HG03469 (cell line): ENCODE data around the gene STAC2.
"Not testable (repeated sequence)": the region's sequence is repeated elsewhere in the genome, so short reads cannot be mapped to it uniquely, and the experiment has no call there.

Experiments
- ATAC-seq: cut with Tn5 transposase; IDR thresholded peaks from one replicate; pipeline ENCODE4 v1.9.1; 2021; ENCODE audit warnings: mild to moderate bottlenecking, moderate library complexity, moderate number of reproducible peaks; ENCODE audit not compliant: unreplicated experiment

The STAC2 gene

DNA sequence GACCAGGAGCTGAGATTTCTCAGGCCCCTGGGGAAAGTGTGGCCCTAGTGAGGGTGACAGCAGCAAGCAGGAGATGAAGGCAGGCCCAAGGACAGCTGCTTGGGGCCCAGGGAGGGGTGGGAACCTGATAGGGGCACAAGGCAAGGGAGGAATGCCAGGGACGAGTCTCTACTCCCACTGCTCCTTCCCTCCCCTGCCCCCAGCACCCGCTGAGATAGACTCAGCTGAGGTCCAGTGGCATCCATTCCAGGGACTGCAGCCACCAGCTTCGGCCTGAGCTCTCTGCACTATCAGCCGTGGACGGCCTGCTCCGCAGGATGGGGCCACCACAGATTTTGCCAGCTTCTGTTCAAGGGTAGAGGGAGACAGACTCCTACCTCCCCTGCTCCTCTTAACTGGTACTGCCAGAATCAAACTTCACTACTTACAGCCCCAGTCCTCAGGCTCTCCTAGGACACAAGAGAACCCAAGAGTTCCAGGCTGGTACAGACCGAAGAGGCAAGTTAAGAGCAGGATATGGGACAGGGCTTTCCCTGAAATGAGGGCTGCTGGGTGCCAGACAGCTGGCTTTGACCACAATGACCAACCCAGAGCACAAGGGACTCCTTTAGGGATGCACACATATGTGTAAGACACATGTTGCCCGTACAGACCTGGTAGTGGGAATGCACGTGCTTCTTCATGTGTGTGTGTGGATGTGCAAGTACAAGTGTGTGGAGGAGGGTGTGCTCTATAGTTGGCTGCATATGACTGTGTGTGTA, 33.8 kb downstream of the STAC2 start:
- ATAC-seq: no peak

DNA sequence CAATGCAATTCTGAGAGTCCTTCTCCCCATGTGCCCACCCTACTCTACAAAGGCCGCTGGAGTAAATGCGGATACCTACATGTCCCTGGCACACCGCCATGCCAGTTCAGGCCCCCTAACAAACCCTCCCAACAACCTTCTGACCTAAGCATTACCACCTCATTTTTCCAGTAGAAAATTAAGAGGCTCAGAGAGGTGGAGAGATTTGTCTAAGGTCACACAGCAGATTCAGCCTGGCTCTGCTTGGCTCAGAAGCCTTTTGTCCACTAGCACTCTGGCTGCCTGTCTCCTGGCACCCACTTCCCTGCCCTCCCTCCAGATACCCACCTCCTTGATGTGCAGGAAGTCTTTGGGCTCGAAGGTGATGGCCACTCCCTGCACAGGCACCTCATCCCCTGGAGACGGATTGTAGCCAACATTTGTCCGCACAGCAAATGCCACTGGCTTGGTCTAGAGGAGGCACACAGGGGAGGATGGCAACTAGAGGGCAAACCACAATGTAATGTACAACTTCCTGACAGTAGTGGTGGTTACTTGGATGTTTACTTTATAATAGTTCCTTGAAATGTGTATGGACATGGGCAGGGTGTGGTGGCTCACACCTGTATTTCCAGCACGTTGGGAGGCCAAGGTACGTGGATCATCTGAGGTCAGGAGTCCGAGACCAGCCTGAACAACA, 38.5 kb downstream of the STAC2 start:
- no peak for ATAC-seq

DNA sequence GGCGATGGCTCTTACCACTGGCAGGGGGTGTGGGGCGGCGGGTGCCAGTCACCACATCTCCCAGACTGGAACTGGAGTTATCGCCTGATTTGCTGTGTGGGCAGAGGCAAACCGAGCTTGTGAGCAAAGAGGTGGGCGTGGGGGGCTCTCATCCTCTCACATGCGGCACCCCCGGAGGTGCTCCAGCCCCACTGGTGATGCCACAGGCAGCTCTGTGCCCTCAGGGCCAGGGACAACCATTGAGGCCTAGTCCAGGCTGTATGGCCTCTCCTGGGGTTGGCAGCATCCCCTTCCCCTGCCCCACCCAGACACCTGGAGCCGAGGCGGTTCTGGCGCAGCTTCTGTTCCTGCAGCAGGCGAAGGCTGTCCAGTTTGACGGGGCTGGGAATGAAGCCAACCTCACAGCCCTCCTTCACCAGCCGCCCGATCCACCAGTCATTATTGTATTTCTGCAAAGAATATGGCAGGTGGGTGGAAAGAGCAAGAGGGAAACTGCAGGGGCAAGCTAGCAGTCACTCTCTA, 39.2 kb downstream of the STAC2 start:
- ATAC-seq: no peak

DNA sequence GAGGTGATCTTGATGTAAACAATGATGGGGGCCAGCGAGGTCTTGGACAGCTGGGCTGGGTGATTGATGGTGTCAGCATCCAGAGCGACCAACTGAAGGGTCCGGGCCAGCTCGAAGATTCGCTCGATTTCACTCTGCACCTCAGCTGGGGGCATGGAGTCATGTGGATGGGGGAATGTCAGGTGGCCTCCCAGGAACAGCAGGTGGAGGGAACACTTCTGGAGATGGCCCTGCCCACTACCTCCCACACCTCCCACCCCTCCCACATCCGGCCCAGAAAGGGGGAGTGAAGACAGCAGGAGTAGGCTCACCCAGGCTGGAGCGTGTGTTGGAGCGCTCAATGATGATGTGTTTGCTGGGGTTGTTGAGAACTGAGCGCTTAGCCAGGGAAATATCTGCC, 42.0 kb downstream of the STAC2 start:
- ATAC-seq: no peak

DNA sequence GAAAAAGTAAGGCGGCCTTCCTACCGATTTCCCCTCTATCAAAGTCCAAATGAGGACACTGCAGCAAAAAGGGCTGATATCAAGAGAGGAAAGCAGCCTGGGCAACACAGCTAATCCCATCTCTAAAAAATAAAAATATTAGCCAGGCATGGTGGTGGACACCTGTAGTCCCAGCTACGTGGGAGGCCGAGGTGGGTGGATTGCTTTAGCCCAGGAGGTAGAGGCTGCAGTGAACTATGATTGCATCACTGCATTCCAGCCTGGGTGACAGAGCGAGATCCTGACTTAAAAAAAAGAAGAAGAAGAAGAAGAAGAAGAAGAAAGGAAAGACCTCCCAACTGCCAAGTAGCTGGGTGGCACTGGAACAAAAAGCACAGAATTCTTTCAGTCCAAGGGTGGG, 42.7 kb downstream of the STAC2 start:
- ATAC-seq: no peak

DNA sequence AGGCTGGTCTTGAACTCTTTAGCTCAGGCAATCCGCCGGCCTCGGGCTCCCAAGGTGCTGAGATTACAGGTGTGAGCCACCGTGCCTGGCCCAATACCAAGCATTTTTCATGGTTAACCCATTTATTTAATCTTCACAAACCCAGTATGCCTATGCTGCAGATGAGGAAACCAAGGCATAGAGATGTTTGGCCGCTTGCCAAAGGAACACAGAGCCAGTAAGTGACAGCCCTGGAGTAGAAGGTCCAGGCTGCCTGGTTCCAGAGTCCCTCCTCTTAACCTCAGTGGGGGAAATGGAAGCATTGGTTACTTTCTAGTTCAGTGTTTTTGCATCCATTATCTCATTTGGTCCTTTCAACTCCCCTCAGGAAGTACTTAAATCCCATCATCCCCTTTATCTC, 44.4 kb downstream of the STAC2 start:
- ATAC-seq: no peak

DNA sequence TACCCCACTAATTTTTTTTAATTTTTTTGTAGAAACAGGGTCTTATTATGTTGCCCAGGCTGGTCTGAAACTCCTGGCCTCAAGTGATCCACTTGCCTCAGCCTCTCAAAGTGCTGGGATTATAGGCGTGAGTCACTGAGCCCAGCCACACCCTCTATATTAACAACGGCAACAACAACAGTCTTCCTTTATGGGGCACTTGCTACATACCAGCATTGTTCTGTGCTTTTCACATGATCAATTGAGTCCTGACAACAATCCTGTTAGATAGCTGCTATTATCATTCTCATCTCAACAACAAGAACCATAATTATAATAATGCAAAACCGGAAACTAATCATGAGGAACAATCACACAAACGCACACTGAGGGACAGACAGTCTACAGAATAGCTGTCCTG, 47.2 kb downstream of the STAC2 start:
- no peak for ATAC-seq

DNA sequence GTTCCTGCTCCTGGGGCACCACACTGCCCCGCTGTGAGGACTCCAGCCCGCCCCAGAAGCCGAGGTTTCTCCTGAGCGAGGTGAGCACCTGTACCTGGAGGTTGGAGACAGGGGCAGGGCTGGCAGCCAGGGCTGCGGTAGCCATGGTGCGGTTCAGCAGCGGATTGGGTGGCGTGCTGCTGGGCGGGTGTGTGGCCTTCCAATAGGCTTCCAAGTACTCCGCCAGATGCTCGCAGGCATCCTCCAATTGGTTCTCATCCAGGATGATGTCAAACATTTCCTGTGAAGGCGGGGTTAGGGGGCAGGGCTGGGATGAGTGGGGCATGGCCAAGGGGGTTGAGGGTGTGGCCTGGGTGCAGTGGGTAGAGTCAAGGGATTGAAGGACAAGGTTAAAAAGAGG, 48.5 kb downstream of the STAC2 start:
- no peak for ATAC-seq

DNA sequence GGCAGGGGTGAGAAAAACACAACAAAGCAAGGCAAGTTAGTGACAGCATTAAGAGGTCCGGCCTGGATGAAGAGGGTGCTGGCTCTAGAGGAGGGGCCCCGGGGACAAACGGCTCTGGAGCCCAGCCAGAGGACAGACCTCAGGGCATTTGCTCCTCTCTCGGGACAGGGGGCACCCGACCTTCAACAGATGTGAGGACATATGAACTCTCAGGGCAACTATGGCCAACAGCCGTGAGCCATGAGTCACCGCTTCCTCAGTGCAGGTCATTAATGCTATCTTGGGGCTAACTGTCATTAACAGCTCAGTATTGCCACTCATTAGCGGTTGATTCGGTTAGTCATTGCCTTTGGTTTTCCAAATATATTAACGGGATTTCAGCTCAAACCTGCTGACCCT, 50.1 kb downstream of the STAC2 start:
- ATAC-seq: no peak

DNA sequence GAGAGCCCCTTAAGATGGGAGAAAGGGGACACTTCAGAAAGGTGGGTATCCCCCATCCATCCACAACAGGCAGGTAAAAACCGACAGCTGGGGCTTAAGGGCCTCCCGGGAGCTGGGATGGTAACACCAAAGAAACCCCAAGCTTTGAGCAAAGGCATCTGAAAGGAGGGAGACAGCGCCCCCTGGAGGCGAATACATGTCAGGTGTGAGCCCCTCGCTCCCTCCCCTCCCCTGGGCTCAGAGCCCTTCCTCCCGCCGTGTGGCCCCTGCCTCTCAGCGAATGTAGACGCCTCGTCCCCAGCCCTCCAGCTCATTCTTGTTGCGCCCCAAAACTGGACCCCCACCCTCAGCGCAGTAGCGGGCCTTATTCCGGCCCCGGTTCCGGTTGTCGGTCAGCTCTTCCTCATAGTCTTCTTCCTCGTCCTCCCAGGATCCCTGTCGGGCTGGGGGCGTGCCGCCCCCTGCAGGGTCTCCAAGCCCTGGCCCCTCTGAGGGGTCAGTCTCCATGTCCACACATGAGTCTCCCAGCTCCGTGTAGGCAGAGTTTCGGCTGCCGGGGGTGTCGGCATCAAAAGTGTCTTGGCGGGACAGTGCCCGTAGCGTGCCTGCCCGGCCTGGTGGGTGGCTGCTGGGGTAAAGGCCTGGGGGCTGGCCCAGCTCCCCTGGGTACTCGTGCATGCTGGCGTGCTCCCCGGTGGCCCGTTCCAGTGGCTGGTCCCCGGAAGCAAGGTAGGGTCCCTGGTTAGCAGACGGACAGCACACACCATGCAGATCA, 50.6 kb downstream of the STAC2 start:
- ATAC-seq: no peak

DNA sequence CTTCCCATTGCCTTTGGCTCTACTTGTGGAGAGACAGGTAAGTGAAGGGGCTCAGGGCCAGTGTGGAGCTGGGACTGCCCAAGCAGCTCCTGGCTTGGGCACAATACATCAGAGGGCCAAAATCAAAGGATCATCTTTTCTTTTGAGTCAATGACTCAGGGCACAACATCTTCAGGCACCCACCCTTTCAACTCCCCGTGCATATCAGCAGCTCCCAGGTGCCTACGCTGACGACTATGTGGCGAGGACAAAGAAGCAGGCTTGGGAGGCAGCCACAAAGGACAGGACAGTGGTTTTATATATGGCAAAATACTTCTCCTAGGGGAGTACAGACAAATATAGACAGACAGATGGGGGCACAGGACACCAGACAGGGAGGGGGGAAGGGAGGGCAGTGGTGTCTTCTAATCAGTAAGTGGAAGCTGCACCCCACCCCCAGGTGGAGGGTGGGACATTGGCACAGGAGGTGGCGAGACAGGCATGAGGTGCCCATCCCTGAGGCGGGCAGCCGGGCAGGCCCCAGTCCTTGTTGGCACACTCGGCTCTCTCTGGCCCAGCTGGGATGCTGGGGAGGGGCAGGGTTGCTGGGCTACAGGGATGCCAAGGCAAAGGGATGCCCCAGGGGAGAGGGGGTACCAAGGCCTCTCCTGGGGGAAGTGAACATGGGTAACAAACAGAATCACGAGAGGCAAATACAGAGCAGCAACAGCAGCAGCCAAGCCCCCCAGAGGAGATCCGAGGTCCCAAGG, 52.0 kb downstream of the STAC2 start:
- no peak for ATAC-seq

DNA sequence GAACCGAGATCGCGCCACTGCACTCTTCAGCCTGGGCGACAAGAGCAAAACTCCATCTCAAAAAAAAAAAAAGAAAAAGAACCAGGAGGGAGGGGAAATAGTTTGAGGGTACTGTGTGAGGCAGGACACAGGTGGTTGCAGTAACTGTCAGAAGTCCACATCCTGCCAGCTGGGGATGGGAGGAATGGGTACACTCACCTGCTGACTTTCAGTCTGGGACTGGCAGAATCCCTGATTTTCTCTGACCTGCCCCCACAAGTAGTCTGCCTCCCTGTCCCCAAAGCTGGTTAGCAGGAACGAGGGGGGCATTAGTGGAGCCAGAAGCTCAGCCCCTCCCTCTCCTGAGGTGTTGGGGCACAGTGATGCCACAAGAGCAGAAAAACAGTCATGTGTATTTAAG, 52.7 kb downstream of the STAC2 start:
- no peak for ATAC-seq

DNA sequence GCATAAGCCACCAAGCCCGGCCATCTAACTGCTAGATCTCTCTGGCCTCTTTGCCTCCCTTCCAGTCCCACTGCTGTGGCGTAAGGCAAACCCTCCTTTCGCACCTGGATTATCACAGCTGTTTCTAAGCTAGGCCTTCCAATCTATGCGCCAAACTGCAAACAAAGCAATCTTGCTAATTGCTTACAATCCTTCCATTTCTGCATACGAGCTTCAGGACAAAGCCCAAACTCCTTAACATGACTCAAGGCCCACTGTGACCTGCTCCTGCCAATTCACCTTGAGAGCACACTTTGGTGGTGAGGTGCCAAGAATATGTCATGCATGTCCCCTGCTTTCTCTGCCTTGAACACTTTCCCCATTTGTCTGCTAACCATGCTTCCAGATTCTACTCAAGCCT, 53.8 kb downstream of the STAC2 start:
- no peak for ATAC-seq

DNA sequence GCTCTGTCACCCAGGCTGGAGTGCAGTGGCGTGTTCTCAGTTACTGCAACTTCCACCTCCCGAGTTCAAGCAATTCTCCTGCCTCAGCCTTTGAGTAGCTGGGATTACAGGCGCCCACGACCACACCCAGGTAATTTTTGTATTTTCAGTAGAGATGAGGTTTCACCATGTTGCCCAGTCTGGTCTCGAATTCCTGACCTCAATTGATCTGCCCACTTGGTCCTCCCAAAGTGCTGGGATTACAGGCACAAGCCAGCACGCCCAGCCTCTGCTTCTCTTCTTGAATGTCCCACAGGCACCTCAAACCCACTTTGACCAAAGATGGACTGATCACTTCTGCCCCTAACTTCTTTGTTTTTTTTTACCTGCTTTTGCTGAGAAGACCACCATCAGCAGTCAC, 55.2 kb downstream of the STAC2 start:
- no peak for ATAC-seq

DNA sequence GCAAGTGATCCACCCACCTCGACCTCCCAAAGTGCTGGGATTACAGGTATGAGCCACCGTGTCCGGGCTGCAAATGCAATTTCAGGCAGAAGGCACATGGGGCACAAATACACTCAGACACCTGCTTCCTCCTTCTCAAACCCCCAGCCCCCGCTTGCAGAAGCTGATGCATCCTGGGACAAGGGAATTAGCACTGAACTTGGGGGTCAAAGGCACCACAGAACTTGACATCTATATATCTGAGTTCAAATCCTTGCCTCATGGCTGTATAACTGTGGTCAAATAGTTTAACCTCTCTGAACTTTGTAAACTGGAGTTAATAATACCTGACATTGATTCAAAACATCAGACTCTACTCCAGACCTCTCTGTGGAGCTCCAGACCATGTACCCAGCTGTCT, 55.6 kb downstream of the STAC2 start:
- no peak for ATAC-seq

DNA sequence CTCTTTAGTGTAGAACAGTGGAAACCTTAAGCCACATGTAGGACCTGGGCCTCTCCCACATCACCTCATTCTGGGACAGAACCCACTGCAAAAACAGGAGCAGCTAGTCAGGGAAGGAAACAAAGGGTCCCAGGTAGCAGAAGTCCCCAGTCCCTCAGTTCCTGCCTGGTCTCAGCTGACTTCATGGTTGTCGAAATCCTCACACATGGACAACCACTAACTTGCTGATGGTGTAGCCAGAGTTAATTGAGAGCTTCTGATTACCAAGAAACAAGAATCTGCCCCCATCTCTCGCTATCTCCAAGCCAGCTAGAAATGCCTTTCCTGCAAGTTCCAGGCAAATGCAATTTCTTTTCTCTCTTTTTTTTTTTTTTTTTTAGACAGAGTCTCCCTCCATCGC, 56.2 kb downstream of the STAC2 start:
- ATAC-seq: no peak

DNA sequence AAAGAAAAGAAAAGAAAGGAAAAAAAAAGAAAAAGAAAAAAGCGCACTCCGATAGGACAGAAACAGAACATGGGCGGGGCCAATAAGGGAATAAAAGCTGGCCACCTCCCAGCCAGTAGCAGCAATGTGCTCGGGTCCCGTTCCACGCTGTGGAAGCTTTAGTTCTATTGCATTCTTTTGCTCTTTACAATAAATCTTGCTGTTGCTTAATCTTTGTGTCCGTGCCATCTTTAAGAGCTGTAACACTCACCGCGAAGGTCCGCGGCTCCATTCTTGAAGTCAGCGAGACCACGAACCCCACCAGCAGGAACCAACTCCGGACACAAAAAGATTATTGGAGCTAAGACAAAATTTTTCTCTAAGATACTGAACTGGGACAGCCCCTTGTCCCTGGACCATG, 56.6 kb downstream of the STAC2 start:
- ATAC-seq: no peak

DNA sequence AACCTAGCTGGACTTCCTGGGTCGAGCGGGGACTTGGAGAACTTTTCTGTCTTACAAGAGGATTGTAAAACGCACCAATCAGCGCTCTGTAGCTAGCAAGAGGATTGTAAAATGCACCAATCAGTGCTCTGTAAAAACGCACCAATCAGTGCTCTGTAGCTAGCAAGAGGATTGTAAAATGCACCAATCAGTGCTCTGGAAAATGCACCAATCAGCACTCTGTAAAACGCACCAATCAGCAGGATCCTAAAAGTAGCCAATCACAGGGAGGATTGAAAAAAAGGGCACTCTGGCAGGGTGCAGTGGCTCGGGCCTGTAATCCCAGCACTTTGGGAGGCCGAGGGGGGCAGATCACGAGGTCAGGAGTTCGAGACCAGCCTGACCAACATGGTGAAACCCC, 57.2 kb downstream of the STAC2 start:
- not testable (repeated sequence) for ATAC-seq

DNA sequence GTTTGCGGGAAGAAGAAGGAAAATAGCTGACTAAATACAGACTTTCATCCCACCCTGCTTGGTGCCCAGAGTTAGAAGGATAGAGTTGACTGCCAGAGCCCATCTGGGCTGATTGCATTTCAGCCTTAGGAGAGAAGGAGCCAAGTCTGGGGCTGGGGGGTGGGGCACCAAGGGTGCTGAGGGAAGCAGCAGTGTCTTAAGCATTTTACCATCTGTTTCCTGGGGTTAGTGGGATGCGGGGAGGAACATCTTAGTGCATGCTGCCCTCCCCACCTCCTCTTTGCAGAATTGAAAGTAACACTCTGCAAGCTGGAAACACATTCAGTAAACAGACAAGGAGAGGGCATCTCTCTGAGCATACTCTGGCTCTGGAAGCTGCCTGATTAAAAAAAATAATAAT, 58.3 kb downstream of the STAC2 start:
- no peak for ATAC-seq

DNA sequence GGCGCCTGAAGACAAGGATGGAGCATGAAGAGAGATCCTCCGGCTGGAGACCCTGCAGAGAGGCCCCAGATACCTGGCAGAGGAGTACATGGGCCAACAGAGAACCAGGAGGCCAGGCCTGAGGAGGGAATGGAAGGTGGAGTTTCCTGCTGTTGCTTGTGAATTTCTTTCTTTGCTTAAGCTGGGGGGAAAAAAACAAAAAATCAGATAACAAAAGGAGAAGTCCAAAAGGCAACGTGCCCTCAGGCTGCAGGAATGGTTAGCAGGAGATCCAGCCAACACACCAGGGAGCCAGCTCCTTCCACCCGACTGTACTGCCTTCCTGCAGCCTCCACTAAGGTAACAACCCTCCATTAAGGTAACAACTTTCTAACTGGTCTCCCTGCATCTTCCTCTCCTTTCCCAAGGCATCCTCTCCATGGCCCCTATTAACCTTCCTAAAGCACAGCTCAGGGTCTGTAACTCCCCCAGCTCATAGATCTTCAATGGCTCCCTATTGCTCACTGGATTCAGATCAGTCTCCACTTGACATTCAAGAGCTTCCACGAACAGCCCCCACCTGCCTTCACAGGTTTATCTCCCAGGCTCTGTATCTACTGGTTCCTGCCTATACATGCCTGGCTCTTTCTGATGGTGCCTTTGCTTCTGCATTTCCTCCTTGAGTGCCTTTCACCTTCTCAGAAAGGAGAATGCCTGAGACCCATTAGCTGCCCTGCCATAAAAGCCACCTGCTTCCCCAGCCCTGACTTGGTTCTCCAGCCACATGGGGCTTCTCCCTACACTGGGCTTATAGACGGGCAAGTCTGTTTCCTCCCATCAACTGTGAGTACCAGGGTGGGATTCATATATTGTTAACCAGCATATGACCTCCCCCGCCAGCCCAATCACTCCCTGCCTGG, 59.1 kb downstream of the STAC2 start:
- no peak for ATAC-seq
